Kidney capillary endothelial cell (primary cell): ENCODE results near the gene FSHR.

Experiments used
- DNase-seq: peaks from one replicate; pipeline ENCODE4 v3.0.0-alpha.2; 2018; ENCODE audit warnings: low spot score

FSHR gene

DNA sequence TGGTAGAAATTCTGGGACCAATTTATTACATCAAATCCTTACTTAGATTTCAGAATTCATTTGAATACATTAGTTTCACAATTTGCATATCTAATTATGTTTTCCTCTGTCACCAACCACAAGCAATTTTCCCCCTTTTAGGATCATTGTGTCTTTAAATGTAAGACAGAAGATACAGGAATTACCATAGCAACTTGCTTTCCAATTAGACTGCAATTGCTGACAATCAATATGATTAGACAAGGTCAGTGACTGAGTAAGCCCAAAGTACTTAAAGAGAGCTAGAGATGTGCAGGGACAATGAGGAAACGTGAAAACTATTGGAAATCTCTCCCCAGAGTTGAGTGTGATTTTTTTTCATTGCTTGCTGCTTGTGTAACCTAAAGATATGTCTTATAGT, 121.4 kb downstream of the FSHR start:
- no peak for DNase-seq

DNA sequence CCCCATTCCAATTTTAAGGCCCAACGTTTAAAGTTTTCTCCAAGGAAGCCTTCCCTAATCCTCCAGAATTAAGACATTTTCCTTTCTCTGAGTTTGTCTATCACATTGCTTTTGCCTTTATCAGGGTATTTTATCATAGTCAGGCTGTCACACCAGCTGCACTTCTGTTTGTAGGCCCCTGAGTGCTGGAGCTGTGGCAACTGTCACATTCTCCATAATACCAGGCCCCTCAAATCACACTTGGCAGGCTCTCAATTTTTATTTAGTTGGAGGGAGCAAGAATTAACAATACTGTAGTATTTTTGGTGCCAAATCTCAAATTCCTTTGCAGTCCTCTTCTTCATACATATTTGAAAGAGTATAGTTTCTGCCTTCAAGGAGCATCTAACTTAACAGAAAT, 122.2 kb downstream of the FSHR start:
- DNase-seq = no peak

DNA sequence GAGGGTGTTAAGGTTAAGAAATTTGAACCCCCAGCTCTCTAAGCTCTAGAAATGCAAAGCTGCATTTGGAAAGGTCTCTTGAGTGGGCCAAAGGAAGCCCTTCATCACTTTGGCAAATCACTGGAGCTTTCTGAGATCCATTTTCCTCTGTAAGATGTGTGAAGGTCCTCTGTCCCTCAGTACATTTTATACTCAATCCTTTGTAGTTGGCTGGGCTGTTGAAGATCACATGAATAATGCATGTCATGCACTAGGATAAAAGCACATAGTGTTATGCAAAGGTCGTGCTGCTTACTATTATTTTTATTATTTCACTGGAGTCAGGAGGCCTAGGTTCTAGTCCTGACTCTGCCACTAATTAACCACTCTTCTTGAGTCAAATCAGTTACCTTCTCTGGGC, 124.9 kb downstream of the FSHR start:
- DNase-seq = no peak

DNA sequence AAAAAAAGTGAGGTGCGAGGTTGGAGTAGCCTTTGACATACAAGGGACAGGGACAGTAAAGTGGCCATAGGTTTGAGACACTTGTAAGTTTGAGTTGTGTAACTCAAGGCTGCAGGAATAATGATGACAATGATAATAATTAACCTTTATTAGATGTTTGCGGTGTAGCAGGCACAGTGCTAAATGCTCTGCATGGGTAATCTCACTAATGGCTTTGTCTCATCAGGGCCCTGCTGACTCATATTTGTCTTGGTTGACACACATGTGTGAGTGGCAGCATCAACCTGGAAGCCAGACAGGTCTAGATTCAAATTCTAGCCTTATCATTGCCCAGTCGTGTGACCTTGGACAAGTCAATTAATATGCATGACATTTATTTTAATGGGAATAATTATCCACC, 126.2 kb downstream of the FSHR start:
- no peak for DNase-seq

DNA sequence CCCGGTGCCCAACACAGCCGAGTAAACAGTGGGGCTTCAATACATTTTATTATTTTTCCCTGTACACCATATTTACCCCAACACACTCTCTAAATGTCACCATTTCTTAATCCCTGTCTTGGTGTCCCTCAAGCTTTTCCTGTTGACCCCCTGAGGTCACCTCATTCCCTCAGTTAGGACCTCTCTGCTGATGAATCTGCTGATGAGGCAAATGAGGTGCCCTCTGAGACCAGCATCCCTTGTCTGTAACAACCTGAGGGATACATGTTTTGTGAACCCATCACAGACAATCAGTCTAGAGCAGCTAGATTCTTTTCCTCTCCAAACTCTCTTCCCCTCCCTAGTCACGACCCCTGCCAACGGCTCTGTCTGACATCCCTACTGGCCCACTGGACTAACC, 127.6 kb downstream of the FSHR start:
- DNase-seq = no peak

DNA sequence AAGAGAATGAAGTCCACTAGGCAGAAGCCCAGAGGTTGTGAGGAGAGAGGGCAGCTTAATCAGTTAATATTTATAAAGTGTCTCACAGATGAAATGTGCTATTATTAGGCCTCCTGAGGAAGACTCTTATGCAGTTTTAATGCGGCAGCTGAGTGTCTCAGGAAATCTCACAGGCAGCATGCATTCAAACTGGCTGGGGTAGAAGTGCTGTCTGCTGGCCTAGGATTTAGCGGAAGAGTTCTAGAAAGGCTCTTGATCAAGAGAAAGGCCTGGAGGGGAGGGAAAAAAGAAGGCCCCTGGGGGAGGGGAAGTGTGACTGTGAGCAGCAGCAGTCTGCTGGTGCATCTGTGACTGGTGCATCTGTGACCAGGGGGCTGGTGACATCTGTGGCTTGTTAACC, 133.0 kb downstream of the FSHR start:
- DNase-seq = no peak

DNA sequence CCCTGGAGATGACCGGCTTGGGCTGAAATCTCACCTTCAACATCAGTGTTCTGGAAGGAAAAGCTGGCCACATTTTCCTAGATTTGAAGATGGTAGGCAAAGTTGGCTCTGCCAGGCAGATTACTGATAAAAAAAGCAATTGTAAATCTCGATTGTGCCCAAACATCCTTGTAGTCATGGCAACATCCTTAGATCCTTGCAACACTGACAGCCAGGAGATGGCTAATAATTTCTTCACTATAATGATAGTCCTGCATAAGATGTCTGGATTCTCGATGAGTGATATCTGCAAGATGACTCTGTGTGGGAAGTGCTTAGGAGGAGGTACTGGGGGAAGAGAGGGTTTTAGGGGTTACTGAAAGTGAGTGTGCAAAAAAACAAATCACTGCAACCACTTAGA, 149.1 kb downstream of the FSHR start:
- no peak for DNase-seq

DNA sequence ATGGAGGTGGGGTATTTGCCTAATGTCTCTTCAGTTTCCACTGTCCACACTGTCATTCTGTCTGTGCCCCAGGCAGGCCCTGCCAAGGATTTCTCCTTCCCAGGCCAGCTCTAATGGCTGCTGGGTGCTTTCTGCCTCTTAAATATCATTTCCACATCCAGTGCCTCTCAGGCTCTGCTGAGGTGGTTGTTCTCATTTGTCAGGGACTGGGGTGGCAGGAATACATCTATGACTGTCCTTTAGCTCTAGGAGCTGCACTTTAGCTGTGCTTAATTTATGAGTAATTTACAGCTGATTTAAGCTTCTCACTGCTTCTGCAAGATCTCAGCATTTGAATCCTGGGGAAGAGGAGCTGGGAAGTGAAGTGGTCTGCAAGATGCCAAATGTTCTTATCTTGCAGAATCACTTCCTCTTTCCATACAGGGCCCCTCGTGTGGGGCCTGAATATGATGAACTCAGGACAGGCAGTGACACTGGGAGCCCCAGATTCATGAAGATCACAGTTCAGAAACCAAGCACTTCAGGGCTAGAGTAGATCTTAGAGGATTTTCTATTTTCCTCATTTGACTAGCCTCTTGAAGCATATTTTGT, 150.2 kb downstream of the FSHR start:
- DNase-seq = no peak

DNA sequence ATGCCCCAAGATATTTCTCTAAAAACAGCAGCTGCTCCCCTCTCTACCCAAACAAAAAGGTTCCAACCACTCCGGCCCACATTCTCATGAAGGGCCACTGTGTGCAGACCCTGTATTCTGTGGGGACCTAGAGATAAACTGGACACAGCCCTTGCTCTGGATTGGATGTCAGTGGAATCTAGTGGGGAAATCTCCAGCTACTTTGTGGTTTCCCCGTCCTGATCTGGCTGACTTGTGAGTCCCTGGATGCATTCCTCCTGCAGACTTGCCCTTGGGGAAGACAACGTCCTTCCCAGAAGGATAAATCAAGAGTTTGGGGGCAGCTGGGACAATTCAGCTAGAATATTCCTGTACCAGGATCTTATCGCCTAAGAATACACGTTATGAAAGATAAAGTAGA, 151.1 kb downstream of the FSHR start:
- DNase-seq = no peak

DNA sequence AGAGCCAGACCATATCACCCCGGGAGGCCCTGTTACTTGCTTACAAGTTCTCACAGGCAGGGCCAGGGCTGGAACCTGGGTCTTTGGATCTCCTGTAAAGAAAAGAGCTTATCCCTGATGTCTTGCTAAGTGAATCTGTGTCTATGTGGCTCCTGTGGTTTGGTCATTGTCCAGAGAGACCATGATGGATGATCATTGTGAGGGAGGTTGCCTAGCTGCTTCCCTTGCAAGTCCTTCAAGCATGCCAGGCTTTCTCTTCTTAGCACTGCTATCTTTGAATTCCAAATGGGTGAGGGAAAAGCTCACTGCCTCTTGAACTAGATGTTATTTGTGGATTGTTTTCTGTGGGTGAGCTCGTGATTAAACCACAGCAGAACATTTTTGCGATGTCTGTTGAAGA, 151.6 kb downstream of the FSHR start:
- no peak for DNase-seq

DNA sequence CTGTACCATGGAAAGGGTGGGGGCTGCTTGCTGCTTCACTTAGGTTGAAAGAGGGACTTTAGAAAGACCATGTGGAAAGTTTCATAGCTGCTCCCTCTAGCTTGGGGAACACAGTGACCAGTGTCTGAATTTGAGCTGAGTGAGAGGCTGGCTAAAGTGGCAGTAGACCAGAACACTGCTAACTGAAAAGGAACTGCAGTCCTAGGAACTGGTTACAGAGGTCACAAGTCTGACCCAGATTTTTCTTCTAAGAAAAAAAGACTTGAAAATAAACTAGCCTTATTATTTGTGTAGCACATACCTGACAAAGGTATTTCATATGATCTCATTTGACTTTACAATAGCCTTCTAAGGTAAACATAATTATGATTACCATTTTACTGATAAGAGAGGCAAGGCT, 153.6 kb downstream of the FSHR start:
- no peak for DNase-seq

DNA sequence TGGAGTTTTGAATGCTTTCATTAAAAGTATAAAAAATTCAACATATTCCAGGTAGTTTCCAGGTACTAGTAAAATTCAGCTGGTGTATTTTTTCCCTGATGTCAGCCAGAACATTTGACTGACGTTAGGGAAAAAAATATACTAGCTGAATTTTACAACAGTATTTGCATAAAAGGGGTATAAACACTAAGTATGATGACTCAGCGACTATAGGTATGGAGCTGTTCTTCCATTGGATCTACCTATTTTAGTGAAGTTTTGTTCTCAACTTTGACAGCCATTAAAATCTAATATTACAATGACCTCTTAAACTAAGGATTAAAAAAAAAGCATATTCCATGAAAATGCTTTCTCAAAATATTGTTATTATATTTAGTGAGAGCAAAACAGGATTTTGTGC, 155.9 kb downstream of the FSHR start:
- DNase-seq = no peak

DNA sequence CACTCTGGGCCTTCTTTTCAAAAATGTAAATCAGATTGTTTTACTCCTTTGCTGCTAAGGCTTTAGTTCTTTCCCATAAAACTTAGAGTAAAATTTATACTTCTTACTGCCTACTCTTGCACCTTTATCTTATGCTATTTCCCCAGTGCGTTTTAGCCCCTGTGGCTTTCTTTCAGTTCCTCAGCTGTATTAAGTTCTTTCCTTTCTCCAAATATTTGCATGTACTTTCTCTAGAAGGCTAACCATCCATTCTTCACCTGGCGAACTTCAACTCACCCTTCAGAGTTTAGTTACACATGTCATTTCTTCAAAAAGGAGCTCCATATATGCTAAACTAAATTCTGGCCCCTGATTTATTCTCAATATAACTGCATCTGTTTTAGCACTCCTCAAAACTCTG, 160.7 kb downstream of the FSHR start:
- no peak for DNase-seq

DNA sequence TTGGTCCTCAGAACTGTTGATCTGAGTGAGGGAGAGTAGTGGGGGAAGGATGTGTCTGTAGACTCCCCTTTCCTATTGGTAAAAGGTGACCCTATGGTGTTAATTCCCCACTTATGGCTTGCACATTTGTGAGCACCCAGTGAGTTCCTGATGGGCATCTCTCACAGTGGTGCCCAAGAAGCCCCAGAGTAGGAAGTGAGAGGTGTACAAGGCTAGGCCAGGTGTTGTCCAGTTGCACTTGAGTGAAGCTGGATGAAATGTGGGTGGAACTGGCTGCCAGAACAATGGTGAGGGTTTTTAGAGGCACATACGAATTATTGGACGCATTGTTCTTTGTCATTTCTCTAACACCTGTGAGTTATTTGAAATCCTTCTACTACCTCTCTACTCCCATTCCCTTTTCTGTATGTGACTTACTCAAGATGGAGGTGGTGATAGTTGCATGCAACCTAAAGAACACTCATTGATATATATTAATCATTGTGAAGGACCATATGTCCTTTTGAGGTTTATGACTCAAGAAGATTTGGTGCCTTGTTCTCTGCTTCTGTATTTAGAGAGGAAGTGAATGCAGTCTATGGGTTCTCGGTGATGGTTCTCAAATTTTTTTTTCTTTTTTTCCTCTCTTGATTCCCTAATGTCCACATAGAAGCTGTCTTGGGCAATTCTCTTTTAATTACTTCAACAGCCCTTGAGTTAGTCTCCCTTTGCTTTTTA, 162.7 kb downstream of the FSHR start:
- no peak for DNase-seq

DNA sequence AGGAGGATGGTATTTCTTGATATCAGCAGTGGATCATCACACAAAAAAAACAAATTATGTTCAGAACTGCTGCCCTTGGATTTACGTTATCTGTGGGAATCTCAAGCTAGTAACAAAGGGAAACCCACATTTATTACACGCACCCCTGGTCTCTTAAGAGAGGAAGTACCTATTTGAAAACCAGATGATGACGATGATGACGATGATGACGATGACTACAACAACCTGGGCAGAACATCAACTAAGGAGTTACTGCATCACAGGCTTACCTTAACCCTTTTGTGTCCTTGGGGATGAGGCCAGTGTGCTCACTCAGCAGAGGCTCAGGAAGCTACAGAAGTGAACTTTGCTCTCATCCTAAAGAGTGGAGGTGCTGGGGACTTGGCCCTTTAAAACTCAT, 169.4 kb downstream of the FSHR start:
- DNase-seq = no peak

DNA sequence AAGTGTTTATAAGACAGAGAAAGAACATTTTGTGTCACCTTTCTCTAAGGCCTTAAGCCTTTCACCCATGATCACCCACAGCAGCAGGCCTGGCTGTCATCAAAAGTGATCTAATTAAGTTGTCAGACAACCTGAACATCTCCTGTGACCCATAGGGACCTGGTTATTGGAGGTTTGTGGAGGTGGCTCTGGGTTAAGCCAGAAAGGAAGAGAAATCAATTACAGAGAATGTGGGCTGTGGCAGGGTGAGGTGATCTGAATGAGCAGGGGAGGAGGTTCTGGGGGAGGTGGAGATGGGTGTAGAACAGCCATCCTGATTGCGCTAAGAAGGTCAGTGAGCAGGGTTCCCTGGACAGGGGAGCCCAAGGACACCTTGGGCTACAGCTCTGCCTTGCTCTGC, 170.8 kb downstream of the FSHR start:
- DNase-seq = no peak

DNA sequence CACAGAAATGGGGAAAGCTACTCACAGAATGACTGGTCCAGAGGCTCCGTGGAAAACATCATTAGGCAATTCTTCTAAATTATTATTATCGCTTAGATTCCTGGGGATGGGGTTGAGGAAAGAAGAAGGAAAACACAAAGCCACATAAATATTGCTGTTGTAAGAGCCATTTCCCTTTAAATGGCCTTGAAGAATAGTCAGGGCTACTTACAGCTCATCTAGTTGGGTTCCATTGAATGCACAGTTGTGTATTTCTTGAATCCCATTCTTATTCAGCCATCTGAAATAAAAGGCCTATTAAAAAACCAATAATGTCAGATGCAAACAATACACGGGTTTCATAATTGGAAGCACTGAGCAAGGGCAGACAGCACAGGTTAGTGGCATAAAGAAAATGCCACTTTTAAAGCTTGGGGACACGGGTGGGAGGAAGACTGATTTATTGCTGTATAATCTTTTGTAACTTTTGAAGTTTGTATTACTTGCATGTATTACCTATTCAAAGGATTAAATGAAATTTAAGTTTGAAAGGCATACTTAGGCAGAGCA, 171.4 kb downstream of the FSHR start:
- DNase-seq = no peak

DNA sequence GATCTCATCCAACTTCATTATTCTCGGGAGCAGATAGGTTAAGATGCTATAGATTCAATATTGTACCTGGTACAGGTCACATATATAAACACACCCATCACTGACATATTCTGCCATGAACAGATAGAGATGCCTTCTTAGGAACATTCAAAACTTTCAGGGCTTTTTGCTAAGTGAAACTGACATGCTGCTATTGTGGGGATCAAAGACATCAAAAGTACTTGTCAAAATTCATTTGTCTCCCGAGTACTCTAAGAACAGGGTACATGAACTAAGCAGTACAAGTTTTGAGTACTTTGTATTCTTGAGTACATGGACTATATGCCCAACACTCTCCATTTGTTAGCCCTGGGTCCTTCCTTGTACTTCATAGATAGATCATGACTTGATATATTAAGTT, 173.5 kb downstream of the FSHR start:
- no peak for DNase-seq

DNA sequence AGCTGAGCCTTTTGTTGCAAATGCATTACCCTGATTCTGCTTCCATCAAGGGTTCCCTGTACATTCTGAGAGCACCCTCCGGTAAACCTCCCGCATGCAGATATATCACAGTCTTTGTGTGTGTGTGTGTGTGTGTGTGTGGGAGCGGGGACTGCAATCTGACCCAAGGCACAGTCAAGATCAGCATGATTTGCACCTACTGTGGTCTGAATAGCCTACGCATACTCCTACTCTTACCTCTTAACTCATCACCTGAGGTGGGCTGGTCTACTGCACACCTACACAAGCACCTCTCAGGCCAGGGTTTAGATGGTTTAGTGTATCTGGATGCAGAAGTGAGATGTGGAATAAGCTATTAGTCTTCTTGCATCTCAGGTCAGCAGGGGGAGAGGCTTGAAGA, 174.6 kb downstream of the FSHR start:
- DNase-seq = no peak

DNA sequence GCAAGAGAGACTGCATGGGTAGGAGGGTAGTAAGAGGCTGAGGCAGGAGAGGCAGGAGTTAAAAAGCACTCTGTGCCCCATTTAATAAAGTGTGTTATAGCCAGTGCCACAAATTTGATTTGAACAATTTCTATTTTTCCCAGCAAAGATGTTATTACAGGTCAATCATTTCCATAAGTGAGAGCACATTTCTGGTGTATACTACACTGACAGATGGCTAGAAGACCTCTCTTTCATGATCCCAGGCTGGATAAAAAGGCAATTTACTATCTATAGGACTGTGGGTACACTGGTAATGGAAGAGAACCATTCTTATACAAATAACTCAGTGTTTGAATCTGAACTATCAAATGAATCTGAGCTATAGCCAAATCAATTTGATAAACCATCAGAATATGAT, 176.2 kb downstream of the FSHR start:
- no peak for DNase-seq

DNA sequence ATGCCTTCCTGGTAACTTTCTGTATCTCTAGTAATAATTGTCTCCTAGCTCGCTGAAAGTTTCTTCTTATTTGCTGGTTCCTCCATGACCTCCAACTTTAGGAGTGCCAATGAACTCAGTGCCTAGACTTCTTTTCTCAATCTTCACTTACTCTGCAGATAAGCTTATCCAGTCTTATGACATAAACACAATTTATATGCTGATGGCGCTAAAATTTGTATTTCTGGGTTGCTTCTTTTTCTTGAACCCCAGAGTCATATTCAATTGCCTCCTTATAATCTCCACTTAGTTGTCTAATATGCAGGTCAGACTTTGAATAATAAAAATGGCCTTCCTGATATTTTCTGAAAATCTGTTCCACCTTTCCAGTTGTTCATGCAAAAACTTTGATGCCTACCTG, 182.5 kb downstream of the FSHR start:
- no peak for DNase-seq

DNA sequence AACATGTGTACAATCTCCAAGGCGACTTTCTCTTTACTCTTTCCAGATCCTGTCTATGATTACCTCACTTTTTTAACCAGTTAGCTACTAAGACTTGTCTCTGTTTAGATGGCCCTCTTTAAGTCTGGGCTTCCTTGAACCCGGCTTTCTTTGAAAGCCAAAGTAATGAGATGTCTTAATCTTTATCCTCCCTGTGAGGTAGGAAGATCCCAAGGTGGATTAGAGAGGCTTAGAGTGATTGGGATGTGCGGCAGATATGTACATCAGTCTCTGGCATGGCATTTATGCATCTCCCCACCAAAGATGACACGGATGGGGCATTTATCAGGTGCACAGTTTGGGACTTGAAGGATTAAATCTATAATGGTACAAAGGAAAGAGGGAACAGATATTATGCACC, 186.3 kb downstream of the FSHR start:
- DNase-seq = no peak

DNA sequence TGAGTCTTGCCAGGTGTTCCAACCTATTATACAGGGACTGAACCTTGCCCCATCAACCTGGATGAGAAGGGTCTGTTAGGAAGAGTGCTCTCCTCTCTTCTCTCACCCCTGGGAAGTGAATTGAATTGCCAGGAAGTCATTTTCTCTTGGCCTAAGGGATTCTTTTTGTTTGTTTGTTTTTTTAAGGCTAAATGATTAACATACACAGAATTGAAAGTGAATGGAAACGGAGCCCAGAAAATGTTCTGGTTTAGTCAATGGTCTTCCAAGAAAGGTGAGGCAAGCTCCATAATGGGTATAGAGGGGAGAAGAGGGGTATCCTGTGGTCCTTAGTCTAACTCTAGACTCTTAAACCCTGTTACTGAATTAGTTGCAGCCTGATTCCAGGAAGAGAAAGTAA, 189.1 kb downstream of the FSHR start:
- DNase-seq = no peak

DNA sequence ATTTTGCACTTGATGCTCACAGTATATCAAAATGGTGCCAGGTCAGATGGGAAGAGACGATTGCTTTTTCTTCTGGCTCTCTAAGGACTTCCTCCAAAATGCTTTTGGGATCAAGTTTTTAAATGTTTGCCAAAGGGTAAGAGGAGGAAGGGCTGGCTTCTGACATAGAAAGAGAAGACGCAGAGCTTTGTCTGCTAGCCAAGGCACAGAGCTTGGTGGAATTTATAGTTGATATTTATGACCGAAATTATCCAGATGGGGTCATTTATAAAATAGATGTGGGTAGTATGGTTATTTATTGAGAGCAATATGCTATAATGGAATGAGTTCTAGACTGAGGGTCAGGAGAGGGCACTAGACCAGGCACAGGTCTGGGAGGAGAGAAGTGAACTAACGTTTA, 193.3 kb downstream of the FSHR start:
- no peak for DNase-seq
